IMR-90 (cell line): ENCODE measurements around the gene ABCG8. TPM values are rescaled to one million over a fixed set of nuclear protein-coding genes. Genes with fewer than 3 reads are reported as not detected.

ENCODE experiments used
- ATAC-seq: fragments of 200-7000 bp; cut with Tn5 transposase; 2 replicates; pipeline ENCODE4 v1.9.1; 2020; ENCODE audit warnings: low read depth, mild to moderate bottlenecking, moderate library complexity
- BruUV-seq: library from RNA; stranded (reverse); fragments of 400-500 nt; replicated peaks from 2 replicates; lab custom pipeline; 2021; lab: Mats Ljungman, UMichigan
- CTCF ChIA-PET: fragments of 300-600 bp; formaldehyde crosslinking; extraction: SDS; loops from one replicate; lab custom pipeline; 2021; ENCODE audit warnings: antibody characterized with exemption; lab: Yijun Ruan, JAX
- POLR2A ChIA-PET: fragments of 300-600 bp; sonication (Branson Sonifier 250); formaldehyde crosslinking; loops from one replicate; lab custom pipeline; 2022; ENCODE audit warnings: antibody characterized with exemption; ENCODE audit not compliant: unreplicated experiment; lab: Charles Lee
- DNase-seq: peaks from one replicate; pipeline ENCODE4 v3.0.0; 2013
- H2AFZ ChIP-seq: replicated peaks from 2 replicates; pipeline ENCODE3; 2013; ENCODE audit warnings: low read length, mild to moderate bottlenecking; ENCODE audit not compliant: poor library complexity
- H2AK5ac ChIP-seq: 2 replicates; pipeline ENCODE4 v1.6.1; 2013; ENCODE audit warnings: low read depth, low read length, inconsistent platforms
- H2AK9ac ChIP-seq: replicated peaks from 2 replicates; pipeline ENCODE3; 2013; ENCODE audit warnings: mild to moderate bottlenecking, low read depth, low read length, moderate library complexity; ENCODE audit not compliant: poor library complexity
- H2BK120ac ChIP-seq: 2 replicates; pipeline ENCODE4 v1.6.1; 2013; ENCODE audit warnings: low read depth, low read length, inconsistent platforms
- H2BK15ac ChIP-seq: 3 replicates; pipeline ENCODE4 v1.6.1; 2013; ENCODE audit warnings: low read depth, low read length, inconsistent platforms
- H2BK20ac ChIP-seq: 2 replicates; pipeline ENCODE4 v1.6.1; 2013; ENCODE audit warnings: low read depth, mild to moderate bottlenecking, inconsistent platforms, low read length, moderate library complexity
- H2BK5ac ChIP-seq: 2 replicates; pipeline ENCODE4 v1.6.1; 2013; ENCODE audit warnings: mild to moderate bottlenecking, low read depth, low read length, inconsistent platforms; ENCODE audit not compliant: poor library complexity, severe bottlenecking
- H3K14ac ChIP-seq: replicated peaks from 2 replicates; pipeline ENCODE4 v1.6.1; 2013; ENCODE audit warnings: low read depth, low read length, inconsistent platforms
- H3K18ac ChIP-seq: 2 replicates; pipeline ENCODE4 v1.6.1; 2013; ENCODE audit warnings: low read depth, low read length, control low read depth
- H3K23ac ChIP-seq: 2 replicates; pipeline ENCODE4 v1.6.1; 2013; ENCODE audit warnings: low read depth, low read length, inconsistent platforms
- H3K27ac ChIP-seq: 2 replicates; pipeline ENCODE4 v1.5.1; 2013; ENCODE audit warnings: mild to moderate bottlenecking, control low read depth, low read length; ENCODE audit not compliant: insufficient read depth
- H3K27me3 ChIP-seq: 2 replicates; pipeline ENCODE4 v1.6.1; 2013; ENCODE audit warnings: low read length; ENCODE audit not compliant: control insufficient read depth, insufficient read depth
- H3K36me3 ChIP-seq: 2 replicates; pipeline ENCODE4 v1.6.1; 2013; ENCODE audit warnings: low read length, mixed read lengths; ENCODE audit not compliant: control insufficient read depth, insufficient read depth
- H3K4ac ChIP-seq: 2 replicates; pipeline ENCODE4 v1.6.1; 2013; ENCODE audit warnings: low read depth, low read length, inconsistent platforms
- H3K4me1 ChIP-seq: 2 replicates; pipeline ENCODE4 v1.6.1; 2013; ENCODE audit warnings: low read length, mixed read lengths; ENCODE audit not compliant: control insufficient read depth, insufficient read depth
- H3K4me2 ChIP-seq: 2 replicates; pipeline ENCODE4 v1.6.1; 2013; ENCODE audit warnings: low read depth, mild to moderate bottlenecking, control low read depth, low read length, moderate library complexity
- H3K4me3 ChIP-seq: 2 replicates; pipeline ENCODE4 v1.5.1; 2013; ENCODE audit warnings: low read depth, mild to moderate bottlenecking, control low read depth, low read length, moderate library complexity; ENCODE audit not compliant: insufficient read depth
- H3K56ac ChIP-seq: 2 replicates; pipeline ENCODE4 v1.6.1; 2013; ENCODE audit warnings: low read length, inconsistent platforms; ENCODE audit not compliant: insufficient read depth; ENCODE audit errors: extremely low read depth
- H3K79me1 ChIP-seq, 2 experiments: 2 replicates each; pipeline ENCODE4 v1.6.1; 2013; ENCODE audit warnings: low read length in 2 of 2, inconsistent platforms in 1 of 2, low read depth in 1 of 2
- H3K9ac ChIP-seq: 2 replicates; pipeline ENCODE4 v1.6.1; 2013; ENCODE audit warnings: low read depth, low read length, control low read depth
- H3K9me1 ChIP-seq: 2 replicates; pipeline ENCODE4 v1.6.1; 2013; ENCODE audit warnings: low read length, inconsistent platforms; ENCODE audit not compliant: insufficient read depth
- H3K9me3 ChIP-seq: 2 replicates; pipeline ENCODE4 v1.6.1; 2013; ENCODE audit warnings: low read length; ENCODE audit not compliant: control insufficient read depth, insufficient read depth
- H4K20me1 ChIP-seq: 2 replicates; pipeline ENCODE4 v1.6.1; 2013; ENCODE audit warnings: low read length, inconsistent platforms; ENCODE audit not compliant: insufficient read depth
- H4K5ac ChIP-seq: 2 replicates; pipeline ENCODE4 v1.6.1; 2013; ENCODE audit warnings: mild to moderate bottlenecking, low read depth, low read length, control low read depth
- H4K8ac ChIP-seq, 2 experiments: 2 replicates each; pipeline ENCODE4 v1.6.1; 2013; ENCODE audit warnings: low read depth in 2 of 2, low read length in 2 of 2, control low read depth in 1 of 2, inconsistent platforms in 1 of 2
- H4K91ac ChIP-seq: 2 replicates; pipeline ENCODE4 v1.6.1; 2013; ENCODE audit warnings: low read depth, low read length, inconsistent platforms; ENCODE audit not compliant: insufficient read depth
- BHLHE40 ChIP-seq: fragments of 150-350 bp; IDR thresholded peaks from 2 replicates; pipeline ENCODE4 v1.6.1; 2016; ENCODE audit warnings: mild to moderate bottlenecking, low read depth, low read length
- CEBPB ChIP-seq: IDR thresholded peaks from 2 replicates; pipeline ENCODE4 v1.6.1; 2012; ENCODE audit warnings: low read depth, low read length, improper control_type of control experiment
- CHD1 ChIP-seq: IDR thresholded peaks from 2 replicates; pipeline ENCODE4 v1.6.1; 2012; ENCODE audit warnings: low read depth, low read length, improper control_type of control experiment
- FOS ChIP-seq: fragments of 150-350 bp; IDR thresholded peaks from 2 replicates; pipeline ENCODE4 v1.6.1; 2016; ENCODE audit warnings: low read depth, low read length
- MAZ ChIP-seq: IDR thresholded peaks from 2 replicates; pipeline ENCODE4 v1.6.1; 2012; ENCODE audit warnings: low read depth, mild to moderate bottlenecking, low read length, improper control_type of control experiment, moderate library complexity, borderline replicate concordance
- MXI1 ChIP-seq: IDR thresholded peaks from 2 replicates; pipeline ENCODE4 v1.6.1; 2012; ENCODE audit warnings: low read depth, mild to moderate bottlenecking, low read length, moderate library complexity, borderline replicate concordance
- NFE2L2 ChIP-seq: fragments of 150-350 bp; IDR thresholded peaks from 2 replicates; pipeline ENCODE4 v1.6.1; 2016; ENCODE audit warnings: low read depth, mild to moderate bottlenecking, low read length
- POLR2A ChIP-seq: IDR thresholded peaks from 2 replicates; pipeline ENCODE4 v1.6.1; 2012; ENCODE audit warnings: mild to moderate bottlenecking, low read depth, low read length
- RAD21 ChIP-seq: IDR thresholded peaks from 2 replicates; pipeline ENCODE4 v1.6.1; 2012; ENCODE audit warnings: low read length, improper control_type of control experiment
- RFX5 ChIP-seq: IDR thresholded peaks from 2 replicates; pipeline ENCODE4 v1.8.0; 2012; ENCODE audit warnings: low read depth, mild to moderate bottlenecking, low read length, moderate library complexity
- SMC3 ChIP-seq: fragments of 150-350 bp; IDR thresholded peaks from 2 replicates; pipeline ENCODE4 v1.6.1; 2016; ENCODE audit warnings: low read depth, mild to moderate bottlenecking, antibody characterized with exemption, low read length, moderate library complexity
- WGBS, 2 experiments: methylation state at CpG; one replicate each; pipeline versions ENCODE4 v1.1.5 to v1.1.7; 2013; ENCODE audit warnings: missing lambda C conversion rate in 2 of 2; ENCODE audit not compliant: insufficient read length in 1 of 2; ENCODE audit errors: extremely low coverage in 2 of 2; 5-methylcytosine and 5-hydroxymethylcytosine counted together
- dilution Hi-C: fragments of 300-500 bp; cut with HindIII; formaldehyde crosslinking; loops from one replicate; pipeline ENCODE4 v1.14.3; 2018; ENCODE audit warnings: low sequenced_read_pairs; ENCODE audit not compliant: unreplicated experiment
- in situ Hi-C: fragments of 300-500 bp; cut with MboI; formaldehyde crosslinking; loops from 3 replicates; pipeline ENCODE4 v1.14.3; 2019; ENCODE audit warnings: low sequenced_read_pairs, inconsistent platforms, mixed read lengths
- intact Hi-C: fragments of 100-400 bp; cut with micrococcal nuclease; formaldehyde crosslinking; loops from 2 replicates; pipeline ENCODE4 v1.10.0; 2022
- polyA plus RNA-seq, 3 experiments: library from polyadenylated mRNA; depleted of rRNA; stranded (reverse); fragments of >200 nt; gene quantifications; 2 replicates each; pipeline ENCODE4 v1.2.3, GENCODE V29; 2012; ENCODE audit warnings: low replicate concordance in 1 of 3
- total RNA-seq: library from RNA; depleted of rRNA; stranded (reverse); fragments of >200 nt; gene quantifications from 2 replicates; pipeline ENCODE4 v1.2.3, GENCODE V29; 2012
- TF ChIP-seq, protein P1 (sequence below): conservative IDR thresholded peaks from 2 replicates; pipeline ENCODE4 v1.5.1; 2012; ENCODE audit warnings: mild to moderate bottlenecking, low read depth, low read length, improper control_type of control experiment
- TF ChIP-seq, protein P2 (sequence below): fragments of 150-350 bp; IDR thresholded peaks from 2 replicates; pipeline ENCODE4 v1.6.1; 2017; ENCODE audit warnings: mild to moderate bottlenecking, antibody characterized with exemption, low read length, low read depth

The ABCG8 gene
- total and polyA plus RNA-seq, 2 of the 4 experiments (the other 2 are of a cell fraction) = not detected

DNA sequence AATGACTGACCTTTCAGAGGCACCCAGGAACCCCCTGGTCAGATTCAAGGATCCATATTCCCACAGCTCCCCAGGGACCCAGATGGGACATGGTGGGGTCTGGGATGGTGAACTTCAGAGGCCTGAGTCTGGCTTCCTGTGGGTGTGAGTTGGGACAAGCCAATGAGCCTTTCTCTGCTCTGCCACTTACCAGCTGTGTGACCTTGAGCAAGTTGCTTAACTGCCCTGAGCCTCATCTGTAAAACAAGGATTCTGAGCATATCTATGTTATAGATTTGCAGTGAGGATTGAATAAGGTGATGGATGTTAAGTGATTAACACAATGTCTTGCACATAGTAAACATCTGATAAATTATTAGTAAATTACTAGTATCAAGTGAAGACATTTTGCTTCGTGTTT is 6.4 kb downstream of the ABCG8 start:
- H3K79me1 ChIP-seq = no peaks in the 10 kb centered on the region
- H2BK5ac ChIP-seq = no peak overlapping the region
- no TSS peak for BruUV-seq
- H2AFZ ChIP-seq = no peak overlapping the region
- dilution Hi-C loops = no loop called here
- ChIA-PET CTCF (no interaction called here), POLR2A (no interaction called here)
- intact Hi-C loops = no loop called here
- no peak overlapping the region for H2AK9ac ChIP-seq
- H3K14ac ChIP-seq = no peak overlapping the region
- WGBS, 2 experiments = no CpG with 5 or more reads among the region's 1 CpG
- H2BK120ac ChIP-seq = no peak overlapping the region
- H2BK20ac ChIP-seq = no peak overlapping the region
- no peak overlapping the region for H3K27ac ChIP-seq
- H2BK15ac ChIP-seq = no peak overlapping the region
- ATAC-seq = no peak
- H4K5ac ChIP-seq = no peak overlapping the region
- H3K4me1 ChIP-seq = no peaks in the 10 kb centered on the region
- H4K8ac ChIP-seq = no peak overlapping the region
- H3K4me2 ChIP-seq = no peak overlapping the region
- H3K9ac ChIP-seq = no peak overlapping the region
- H3K4ac ChIP-seq = no peak overlapping the region
- DNase-seq = no peak
- H3K56ac ChIP-seq = no peak overlapping the region
- H3K36me3 ChIP-seq = no peaks in the 10 kb centered on the region
- TF ChIP-seq CHD1 (no peak), RAD21 (no peak), MXI1 (no peak), SMC3 (no peak), MAZ (no peak), RFX5 (no peak), POLR2A (no peak), NFE2L2 (no peak), CEBPB (no peak), FOS (no peak), BHLHE40 (no peak)
- TF ChIP-seq, protein P1, sequence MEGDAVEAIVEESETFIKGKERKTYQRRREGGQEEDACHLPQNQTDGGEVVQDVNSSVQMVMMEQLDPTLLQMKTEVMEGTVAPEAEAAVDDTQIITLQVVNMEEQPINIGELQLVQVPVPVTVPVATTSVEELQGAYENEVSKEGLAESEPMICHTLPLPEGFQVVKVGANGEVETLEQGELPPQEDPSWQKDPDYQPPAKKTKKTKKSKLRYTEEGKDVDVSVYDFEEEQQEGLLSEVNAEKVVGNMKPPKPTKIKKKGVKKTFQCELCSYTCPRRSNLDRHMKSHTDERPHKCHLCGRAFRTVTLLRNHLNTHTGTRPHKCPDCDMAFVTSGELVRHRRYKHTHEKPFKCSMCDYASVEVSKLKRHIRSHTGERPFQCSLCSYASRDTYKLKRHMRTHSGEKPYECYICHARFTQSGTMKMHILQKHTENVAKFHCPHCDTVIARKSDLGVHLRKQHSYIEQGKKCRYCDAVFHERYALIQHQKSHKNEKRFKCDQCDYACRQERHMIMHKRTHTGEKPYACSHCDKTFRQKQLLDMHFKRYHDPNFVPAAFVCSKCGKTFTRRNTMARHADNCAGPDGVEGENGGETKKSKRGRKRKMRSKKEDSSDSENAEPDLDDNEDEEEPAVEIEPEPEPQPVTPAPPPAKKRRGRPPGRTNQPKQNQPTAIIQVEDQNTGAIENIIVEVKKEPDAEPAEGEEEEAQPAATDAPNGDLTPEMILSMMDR = no peak
- TF ChIP-seq, protein P2, sequence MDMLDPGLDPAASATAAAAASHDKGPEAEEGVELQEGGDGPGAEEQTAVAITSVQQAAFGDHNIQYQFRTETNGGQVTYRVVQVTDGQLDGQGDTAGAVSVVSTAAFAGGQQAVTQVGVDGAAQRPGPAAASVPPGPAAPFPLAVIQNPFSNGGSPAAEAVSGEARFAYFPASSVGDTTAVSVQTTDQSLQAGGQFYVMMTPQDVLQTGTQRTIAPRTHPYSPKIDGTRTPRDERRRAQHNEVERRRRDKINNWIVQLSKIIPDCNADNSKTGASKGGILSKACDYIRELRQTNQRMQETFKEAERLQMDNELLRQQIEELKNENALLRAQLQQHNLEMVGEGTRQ = no peak
- no peak overlapping the region for H3K23ac ChIP-seq
- in situ Hi-C loops = no loop called here
- H3K18ac ChIP-seq = no peak overlapping the region
- H2AK5ac ChIP-seq = no peak overlapping the region
- H3K4me3 ChIP-seq = no peak overlapping the region
- no peaks in the 10 kb centered on the region for H4K20me1 ChIP-seq
- peaks cover 38% of the 10 kb centered on the region for H3K27me3 ChIP-seq
- H3K9me3 ChIP-seq = no peaks in the 10 kb centered on the region
- H4K91ac ChIP-seq = no peak overlapping the region
- H3K9me1 ChIP-seq = no peaks in the 10 kb centered on the region
